Stimulated activated naive B cell treated with anti-CD40 and anti-IgM and Interleukin-4, amounts not matched to agents 10 μg/mL and 1 μg/mL and 100 μg/mL, for 72 hours (primary cell): ENCODE data around the gene YPEL5.
A peak's percentile ranks its signal among the peaks of the same experiment; 100 is the strongest.

ENCODE experiments used
- ATAC-seq, 2 donors: fragments of 150-1000 bp; cut with Tn5 transposase; replicated peaks; 2 replicates each; pipeline ENCODE4 v1.10.0; 2021; ENCODE audit warnings: moderate library complexity in 1 of 2
- DNase-seq: peaks from one replicate; pipeline ENCODE4 v3.0.0; 2021
- H3K27ac Mint-ChIP-seq: one replicate; pipeline ENCODE4 v1.8.0; 2022; ENCODE audit warnings: mild to moderate bottlenecking, mixed read lengths
- H3K27me3 Mint-ChIP-seq, 2 donors: one replicate each; pipeline ENCODE4 v1.8.0; 2022; ENCODE audit warnings: mixed read lengths in 2 of 2
- H3K36me3 Mint-ChIP-seq, 2 donors: one replicate each; pipeline ENCODE4 v1.8.0; 2022; ENCODE audit warnings: mixed read lengths in 2 of 2, mild to moderate bottlenecking in 1 of 2
- H3K4me1 Mint-ChIP-seq, 2 donors: one replicate each; pipeline ENCODE4 v1.8.0; 2022; ENCODE audit warnings: mixed read lengths in 2 of 2, mild to moderate bottlenecking in 1 of 2
- H3K4me3 Mint-ChIP-seq, 2 donors: one replicate each; pipeline ENCODE4 v1.8.0; 2022; ENCODE audit warnings: mild to moderate bottlenecking in 2 of 2, mixed read lengths in 2 of 2, moderate library complexity in 1 of 2
- H3K9me3 Mint-ChIP-seq, 2 donors: one replicate each; pipeline ENCODE4 v1.8.0; 2022; ENCODE audit warnings: mixed read lengths in 2 of 2, mild to moderate bottlenecking in 1 of 2

The YPEL5 gene

GRCh38 chr2:30165050-30165520 is 18.3 kb downstream of the YPEL5 start:
- ATAC-seq: peak; percentile 98
- H3K27me3 Mint-ChIP-seq: no peaks in the 10 kb centered on the region
- H3K4me3 Mint-ChIP-seq: no peak overlapping the region
- no peaks in the 10 kb centered on the region for H3K9me3 Mint-ChIP-seq
- no peak overlapping the region for H3K27ac Mint-ChIP-seq
- H3K4me1 Mint-ChIP-seq: peaks cover 29 to 41% of the 10 kb centered on the region in 2 donors
- H3K36me3 Mint-ChIP-seq: peaks cover 26 to 47% of the 10 kb centered on the region in 2 donors
- DNase-seq: peak; percentile 67

- Mint-ChIP-seq H3K27ac (no peak overlapping the region), H3K4me3 (no peak overlapping the region), H3K9me3 (no peaks in the 10 kb centered on the region), H3K36me3 (peaks cover 22 to 42% of the 10 kb centered on the region in 2 donors), H3K27me3 (no peaks in the 10 kb centered on the region), H3K4me1 (peaks cover 24 to 36% of the 10 kb centered on the region in 2 donors)
- DNase-seq: no peak
- ATAC-seq: no peak
Measured at GRCh38 chr2:30165617-30166016, 18.8 kb downstream of the YPEL5 start.

- no peak for ATAC-seq
- no peaks in the 10 kb centered on the region for H3K9me3 Mint-ChIP-seq
- H3K27me3 Mint-ChIP-seq: peaks cover 0 to 5% of the 10 kb centered on the region in 2 donors
- no peak for DNase-seq
- peaks cover 7 to 14% of the 10 kb centered on the region in 2 donors for H3K36me3 Mint-ChIP-seq
- H3K4me1 Mint-ChIP-seq: peaks cover 0 to 3% of the 10 kb centered on the region in 2 donors
- no peak overlapping the region for H3K4me3 Mint-ChIP-seq
- no peak overlapping the region for H3K27ac Mint-ChIP-seq
Measured at GRCh38 chr2:30172627-30173026, 25.8 kb downstream of the YPEL5 start.

GRCh38 chr2:30177440-30177839 is 30.6 kb downstream of the YPEL5 start:
- Mint-ChIP-seq H3K27ac (no peak overlapping the region), H3K4me3 (no peak overlapping the region), H3K36me3 (peaks cover 0 to 3% of the 10 kb centered on the region in 2 donors), H3K9me3 (no peaks in the 10 kb centered on the region), H3K4me1 (no peaks in the 10 kb centered on the region), H3K27me3 (peaks cover 0 to 12% of the 10 kb centered on the region in 2 donors)
- no peak for ATAC-seq
- DNase-seq: no peak

- H3K27ac Mint-ChIP-seq: no peak overlapping the region
- peaks cover 0 to 3% of the 10 kb centered on the region in 2 donors for H3K36me3 Mint-ChIP-seq
- no peaks in the 10 kb centered on the region for H3K4me1 Mint-ChIP-seq
- H3K27me3 Mint-ChIP-seq: peaks cover 0 to 12% of the 10 kb centered on the region in 2 donors
- no peak for ATAC-seq
- H3K9me3 Mint-ChIP-seq: no peaks in the 10 kb centered on the region
- no peak overlapping the region for H3K4me3 Mint-ChIP-seq
- DNase-seq: no peak
Measured at GRCh38 chr2:30177956-30178355, 31.1 kb downstream of the YPEL5 start.

- Mint-ChIP-seq H3K27me3 (peaks cover 0 to 12% of the 10 kb centered on the region in 2 donors), H3K4me3 (no peak overlapping the region), H3K36me3 (peaks cover 0 to 3% of the 10 kb centered on the region in 2 donors), H3K27ac (no peak overlapping the region), H3K9me3 (no peaks in the 10 kb centered on the region), H3K4me1 (no peaks in the 10 kb centered on the region)
- DNase-seq (no peak), ATAC-seq (no peak)
Measured at GRCh38 chr2:30178618-30179434, 32.0 kb downstream of the YPEL5 start.

- Mint-ChIP-seq H3K9me3 (no peaks in the 10 kb centered on the region), H3K27me3 (peaks cover 0 to 16% of the 10 kb centered on the region in 2 donors), H3K4me3 (no peak overlapping the region), H3K27ac (no peak overlapping the region), H3K36me3 (peaks cover 0 to 3% of the 10 kb centered on the region in 2 donors), H3K4me1 (no peaks in the 10 kb centered on the region)
- ATAC-seq (no peak), DNase-seq (no peak)
Measured at GRCh38 chr2:30179536-30179935, 32.7 kb downstream of the YPEL5 start.

GRCh38 chr2:30180226-30180625 is 33.4 kb downstream of the YPEL5 start:
- H3K4me1 Mint-ChIP-seq: no peaks in the 10 kb centered on the region
- no peaks in the 10 kb centered on the region for H3K9me3 Mint-ChIP-seq
- H3K36me3 Mint-ChIP-seq: peaks cover 0 to 3% of the 10 kb centered on the region in 2 donors
- DNase-seq (no peak), ATAC-seq (no peak)
- no peak overlapping the region for H3K27ac Mint-ChIP-seq
- no peak overlapping the region for H3K4me3 Mint-ChIP-seq
- H3K27me3 Mint-ChIP-seq: peaks cover 0 to 18% of the 10 kb centered on the region in 2 donors

GRCh38 chr2:30181176-30181575 is 34.4 kb downstream of the YPEL5 start:
- Mint-ChIP-seq H3K27me3 (peaks cover 0 to 18% of the 10 kb centered on the region in 2 donors), H3K36me3 (peaks cover 0 to 3% of the 10 kb centered on the region in 2 donors), H3K27ac (no peak overlapping the region), H3K9me3 (no peaks in the 10 kb centered on the region), H3K4me3 (no peak overlapping the region), H3K4me1 (no peaks in the 10 kb centered on the region)
- ATAC-seq (no peak), DNase-seq (no peak)

- peaks cover 0 to 6% of the 10 kb centered on the region in 2 donors for H3K27me3 Mint-ChIP-seq
- peaks cover 6 to 7% of the 10 kb centered on the region in 2 donors for H3K4me1 Mint-ChIP-seq
- H3K36me3 Mint-ChIP-seq: no peaks in the 10 kb centered on the region
- DNase-seq (no peak), ATAC-seq (no peak)
- no peak overlapping the region for H3K27ac Mint-ChIP-seq
- no peak overlapping the region for H3K4me3 Mint-ChIP-seq
- no peaks in the 10 kb centered on the region for H3K9me3 Mint-ChIP-seq
Measured at GRCh38 chr2:30184035-30184434, 37.2 kb downstream of the YPEL5 start.

- DNase-seq: no peak
- Mint-ChIP-seq H3K27ac (no peak overlapping the region), H3K27me3 (peaks cover 0 to 6% of the 10 kb centered on the region in 2 donors), H3K4me3 (no peak overlapping the region), H3K36me3 (no peaks in the 10 kb centered on the region), H3K4me1 (peaks cover 6 to 7% of the 10 kb centered on the region in 2 donors), H3K9me3 (no peaks in the 10 kb centered on the region)
- ATAC-seq: no peak
Measured at GRCh38 chr2:30185178-30185577, 38.4 kb downstream of the YPEL5 start.

- no peak overlapping the region for H3K27ac Mint-ChIP-seq
- peaks cover 0 to 7% of the 10 kb centered on the region in 2 donors for H3K27me3 Mint-ChIP-seq
- no peak overlapping the region for H3K4me3 Mint-ChIP-seq
- H3K36me3 Mint-ChIP-seq: no peaks in the 10 kb centered on the region
- DNase-seq (no peak), ATAC-seq (no peak)
- peaks cover 6 to 7% of the 10 kb centered on the region in 2 donors for H3K4me1 Mint-ChIP-seq
- H3K9me3 Mint-ChIP-seq: no peaks in the 10 kb centered on the region
Measured at GRCh38 chr2:30188292-30188691, 41.5 kb downstream of the YPEL5 start.

- DNase-seq (no peak), ATAC-seq (no peak)
- Mint-ChIP-seq H3K36me3 (no peaks in the 10 kb centered on the region), H3K4me1 (peaks cover 6 to 7% of the 10 kb centered on the region in 2 donors), H3K9me3 (no peaks in the 10 kb centered on the region), H3K4me3 (no peak overlapping the region), H3K27me3 (peaks cover 4 to 14% of the 10 kb centered on the region in 2 donors), H3K27ac (no peak overlapping the region)
Measured at GRCh38 chr2:30190637-30191036, 43.8 kb downstream of the YPEL5 start.

- H3K4me3 Mint-ChIP-seq: no peak overlapping the region
- H3K27me3 Mint-ChIP-seq: peaks cover 4 to 14% of the 10 kb centered on the region in 2 donors
- H3K27ac Mint-ChIP-seq: no peak overlapping the region
Measured at GRCh38 chr2:30191107-30191506, 44.3 kb downstream of the YPEL5 start.

GRCh38 chr2:30191819-30192271 is 45.0 kb downstream of the YPEL5 start:
- ATAC-seq (no peak), DNase-seq (no peak)
- Mint-ChIP-seq H3K4me1 (peaks cover 8 to 13% of the 10 kb centered on the region in 2 donors), H3K9me3 (no peaks in the 10 kb centered on the region), H3K36me3 (peaks cover 0 to 2% of the 10 kb centered on the region in 2 donors), H3K27ac (no peak overlapping the region), H3K4me3 (no peak overlapping the region), H3K27me3 (peaks cover 4 to 14% of the 10 kb centered on the region in 2 donors)

More at GRCh38 chr2:30191107-30191506, 44.3 kb downstream of the YPEL5 start:
- H3K4me1 Mint-ChIP-seq: peaks cover 6 to 8% of the 10 kb centered on the region in 2 donors
- no peaks in the 10 kb centered on the region for H3K36me3 Mint-ChIP-seq
- DNase-seq: no peak
- no peak for ATAC-seq
- no peaks in the 10 kb centered on the region for H3K9me3 Mint-ChIP-seq
